Vagina (tissue), 2 donors: ENCODE measurements around the gene CDC25A. TPM values are rescaled to one million over a fixed set of nuclear protein-coding genes. Genes with fewer than 3 reads are reported as not detected.

ENCODE experiments used
- DNase-seq, 2 donors: peaks; one replicate each; pipeline ENCODE4 v3.0.0-alpha.2; 2017; ENCODE audit errors: extremely low spot score in 2 of 2
- H3K27ac ChIP-seq: fragments of 200-600 bp; sonication (generic); one replicate; pipeline ENCODE4 v1.5.1; 2019
- H3K27me3 ChIP-seq: fragments of 200-600 bp; sonication (generic); one replicate; pipeline ENCODE4 v1.5.1; 2019
- H3K36me3 ChIP-seq, 2 donors: fragments of 200-600 bp; sonication (generic); one replicate each; pipeline ENCODE4 v1.5.1; 2017 to 2019
- H3K4me1 ChIP-seq: fragments of 200-600 bp; sonication (generic); one replicate; pipeline ENCODE4 v1.5.1; 2019
- H3K4me3 ChIP-seq, 2 donors: fragments of 200-600 bp; sonication (generic); 1 replicate in 1 of 2; 2 replicates in 1 of 2; pipeline ENCODE4 v1.5.1; 2016 to 2019
- H3K9me3 ChIP-seq: fragments of 200-600 bp; sonication (generic); one replicate; pipeline ENCODE4 v1.5.1; 2019
- CTCF ChIP-seq, 3 experiments: fragments of 450-650 bp in 2 of 3; fragments of 200-600 bp in 1 of 3; sonication (generic) in 1 of 3; IDR thresholded peaks; one replicate each; pipeline ENCODE4 v1.5.1; 2017 to 2019; ENCODE audit warnings: antibody characterized with exemption in 3 of 3, mild to moderate bottlenecking in 2 of 3, moderate library complexity in 2 of 3
- POLR2A ChIP-seq, 2 donors: fragments of 450-650 bp; IDR thresholded peaks; one replicate each; pipeline ENCODE4 v1.6.1; 2017; ENCODE audit warnings: antibody characterized with exemption in 2 of 2, mild to moderate bottlenecking in 2 of 2, moderate library complexity in 2 of 2
- POLR2AphosphoS5 ChIP-seq, 2 donors: sonication (generic); formaldehyde crosslinking; IDR thresholded peaks; one replicate each; pipeline ENCODE4 v1.9.0; 2017; ENCODE audit warnings: antibody characterized with exemption in 2 of 2, mild to moderate bottlenecking in 2 of 2, low read depth in 1 of 2; ENCODE audit not compliant: insufficient read depth in 1 of 2
- intact Hi-C: fragments of 100-400 bp; cut with DNase I; formaldehyde crosslinking; loops from one replicate; pipeline ENCODE4 v1.15.1; 2023
- total RNA-seq: library from RNA; depleted of rRNA; stranded (reverse); fragments of >200 nt; gene quantifications from one replicate; pipeline ENCODE4 v1.2.3, GENCODE V29; 2016

The CDC25A gene
- total RNA-seq, 1 donor from 2014 or later = 8.8 TPM

GRCh38 chr3:48156163-48156562 is 32.1 kb downstream of the CDC25A start:
- Histone ChIP-seq H3K4me3 (no peak overlapping the region), H3K9me3 (no peaks in the 10 kb centered on the region), H3K27ac (no peak overlapping the region), H3K4me1 (peaks cover 13% of the 10 kb centered on the region), H3K27me3 (no peaks in the 10 kb centered on the region), H3K36me3 (no peaks in the 10 kb centered on the region)
- intact Hi-C loops = no loop called here
- no peak for DNase-seq
- TF ChIP-seq POLR2AphosphoS5 (IDR thresholded peaks at IDR 0.05; ENCODE audit: insufficient read depth in 1 of 2, low read depth in 1 of 2) (no peak), CTCF (IDR thresholded peaks at IDR 0.05) (no peak), POLR2A (IDR thresholded peaks at IDR 0.05) (no peak)

GRCh38 chr3:48155122-48155521 is 33.1 kb downstream of the CDC25A start:
- no peak for TF ChIP-seq POLR2A (IDR thresholded peaks at IDR 0.05)
- TF ChIP-seq POLR2AphosphoS5 (IDR thresholded peaks at IDR 0.05; ENCODE audit: insufficient read depth in 1 of 2, low read depth in 1 of 2) = peak in 1 of 2 donors; percentile 24
- intact Hi-C loops = no loop called here
- H3K27me3 ChIP-seq = no peaks in the 10 kb centered on the region
- no peak overlapping the region for H3K27ac ChIP-seq
- DNase-seq = no peak
- H3K9me3 ChIP-seq = no peaks in the 10 kb centered on the region
- H3K36me3 ChIP-seq = no peaks in the 10 kb centered on the region
- H3K4me3 ChIP-seq = no peak overlapping the region
- peaks cover 19% of the 10 kb centered on the region for H3K4me1 ChIP-seq

GRCh38 chr3:48151807-48152427 is 36.3 kb downstream of the CDC25A start:
- Histone ChIP-seq H3K9me3 (no peaks in the 10 kb centered on the region), H3K4me3 (no peak overlapping the region), H3K27ac (peak overlapping the region; percentile 49), H3K27me3 (no peaks in the 10 kb centered on the region), H3K4me1 (peaks cover 19% of the 10 kb centered on the region), H3K36me3 (no peaks in the 10 kb centered on the region)
- DNase-seq = no peak
- TF ChIP-seq CTCF (IDR thresholded peaks at IDR 0.05) = no peak
- no peak for TF ChIP-seq POLR2AphosphoS5 (IDR thresholded peaks at IDR 0.05; ENCODE audit: insufficient read depth in 1 of 2, low read depth in 1 of 2)
- TF ChIP-seq POLR2A (IDR thresholded peaks at IDR 0.05) = no peak
- intact Hi-C loops = loop anchor here (5.0 kb wide), 1 partner anchor 315 kb away; no protein-coding TSS in a partner anchor

DNA sequence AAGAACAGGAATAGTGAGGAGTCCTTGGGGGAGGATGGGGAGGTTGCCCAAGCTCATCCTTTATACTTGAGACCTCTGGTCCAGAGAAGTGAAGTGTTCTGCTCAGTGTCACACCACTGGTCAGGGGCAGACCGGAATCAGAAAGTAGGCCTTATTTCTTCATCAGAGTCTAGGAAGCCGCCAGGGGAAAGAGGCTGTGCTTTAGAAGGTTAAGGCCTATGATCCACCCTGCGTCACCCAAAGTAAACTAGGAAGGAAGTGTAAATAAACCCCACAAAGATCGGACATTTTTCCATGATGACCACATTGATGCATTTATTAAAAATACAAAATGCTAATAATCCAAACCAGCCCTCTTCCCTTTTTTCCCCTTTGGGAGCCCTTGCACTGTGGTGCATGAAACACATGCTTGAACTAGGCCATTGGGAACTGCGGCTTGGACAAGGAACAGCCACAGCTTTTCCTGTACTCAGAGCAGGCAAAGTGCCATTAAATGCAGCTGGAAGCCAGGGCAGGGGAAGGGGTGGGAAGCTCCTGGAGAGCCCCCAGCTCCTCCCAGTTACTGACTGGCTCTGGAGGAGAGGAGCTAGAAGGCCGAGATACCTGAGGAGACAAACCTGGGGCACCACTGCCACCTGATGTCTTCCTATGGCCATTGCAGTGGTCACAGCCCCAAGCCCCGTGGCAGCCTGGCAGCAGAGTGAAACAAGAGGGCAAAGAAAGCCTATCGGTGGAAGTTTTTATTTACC is 37.0 kb downstream of the CDC25A start:
- Histone ChIP-seq H3K9me3 (no peaks in the 10 kb centered on the region), H3K27ac (peak overlapping the region; percentile 49), H3K27me3 (no peaks in the 10 kb centered on the region), H3K4me1 (peaks cover 19% of the 10 kb centered on the region), H3K36me3 (no peaks in the 10 kb centered on the region), H3K4me3 (no peak overlapping the region)
- TF ChIP-seq POLR2A (IDR thresholded peaks at IDR 0.05) (no peak), POLR2AphosphoS5 (IDR thresholded peaks at IDR 0.05; ENCODE audit: insufficient read depth in 1 of 2, low read depth in 1 of 2) (peak in 1 of 2 donors; percentile 8), CTCF (IDR thresholded peaks at IDR 0.05) (peak; percentile 52 to 65 (median 57))
- intact Hi-C loops = loop anchor here (5.0 kb wide), 1 partner anchor 314 kb away; no protein-coding TSS in a partner anchor
- no peak for DNase-seq

DNA sequence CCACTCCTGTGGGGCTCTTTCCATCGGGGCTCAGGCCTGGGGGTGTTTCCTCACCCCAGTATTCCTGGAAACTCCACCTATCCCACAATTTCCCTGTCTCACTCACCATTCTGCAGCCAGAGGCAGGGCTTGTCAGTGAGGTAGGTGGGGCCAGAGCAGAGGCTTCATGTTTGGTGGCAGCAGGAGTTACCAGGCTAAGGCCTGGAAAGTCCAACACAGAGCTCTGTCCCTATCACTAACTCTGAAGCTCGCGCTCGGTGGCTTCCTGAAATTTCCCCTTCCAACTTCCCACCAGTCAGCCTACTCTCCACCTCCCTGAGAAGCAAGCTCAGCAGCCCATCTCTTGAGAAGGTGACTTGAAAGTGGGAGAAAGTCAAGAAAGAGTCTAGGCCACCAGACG is 44.2 kb downstream of the CDC25A start:
- Histone ChIP-seq H3K36me3 (no peaks in the 10 kb centered on the region), H3K27me3 (no peaks in the 10 kb centered on the region), H3K4me3 (no peak overlapping the region), H3K27ac (no peak overlapping the region), H3K9me3 (no peaks in the 10 kb centered on the region), H3K4me1 (peaks cover 22% of the 10 kb centered on the region)
- no peak for DNase-seq
- intact Hi-C loops = no loop called here
- TF ChIP-seq POLR2AphosphoS5 (IDR thresholded peaks at IDR 0.05; ENCODE audit: insufficient read depth in 1 of 2, low read depth in 1 of 2) = no peak
- no peak for TF ChIP-seq CTCF (IDR thresholded peaks at IDR 0.05)
- no peak for TF ChIP-seq POLR2A (IDR thresholded peaks at IDR 0.05)
